Activated CD4-positive, alpha-beta memory T cell treated with anti-CD3 and anti-CD28 coated beads for 36 hours (primary cell): ENCODE measurements around the gene SIK3. TPM values are rescaled to one million over a fixed set of nuclear protein-coding genes. Genes with fewer than 3 reads are reported as not detected.
"Not testable (repeated sequence)": the region's sequence is repeated elsewhere in the genome, so short reads cannot be mapped to it uniquely, and the experiment has no call there.

Experiments
- CTCF ChIA-PET: fragments of 350-600 bp; sonication (Branson Sonifier 250); formaldehyde crosslinking; loops from one replicate; lab custom pipeline; 2021; ENCODE audit warnings: antibody characterized with exemption, inconsistent platforms; lab: Charles Lee
- POLR2A ChIA-PET: fragments of 350-600 bp; sonication (Branson Sonifier 250); formaldehyde crosslinking; loops from one replicate; lab custom pipeline; 2021; ENCODE audit warnings: antibody characterized with exemption; lab: Charles Lee
- DNase-seq: peaks from one replicate; pipeline ENCODE4 v3.0.0-alpha.2; 2020
- H3K27ac Mint-ChIP-seq: one replicate; pipeline ENCODE4 v1.8.0; 2021; ENCODE audit warnings: mixed read lengths
- H3K27me3 Mint-ChIP-seq: one replicate; pipeline ENCODE4 v1.8.0; 2021; ENCODE audit warnings: mixed read lengths
- H3K36me3 Mint-ChIP-seq: one replicate; pipeline ENCODE4 v1.8.0; 2021; ENCODE audit warnings: mixed read lengths
- H3K4me1 Mint-ChIP-seq: one replicate; pipeline ENCODE4 v1.8.0; 2021; ENCODE audit warnings: low read depth, mixed read lengths
- H3K4me3 Mint-ChIP-seq: one replicate; pipeline ENCODE4 v1.8.0; 2021; ENCODE audit warnings: mild to moderate bottlenecking, mixed read lengths
- H3K9me3 Mint-ChIP-seq: one replicate; pipeline ENCODE4 v1.8.0; 2021; ENCODE audit warnings: mixed read lengths
- intact Hi-C: fragments of 100-400 bp; cut with micrococcal nuclease; formaldehyde crosslinking; loops from one replicate; pipeline ENCODE4 v1.15.1; 2023
- total RNA-seq, 2 experiments: library from RNA; stranded (reverse); gene quantifications; one replicate each; pipeline ENCODE4 v1.2.3, GENCODE V29; 2021

The SIK3 gene
- total RNA-seq, 2 experiments from 2014 or later: 26.1 to 26.2 TPM

DNA sequence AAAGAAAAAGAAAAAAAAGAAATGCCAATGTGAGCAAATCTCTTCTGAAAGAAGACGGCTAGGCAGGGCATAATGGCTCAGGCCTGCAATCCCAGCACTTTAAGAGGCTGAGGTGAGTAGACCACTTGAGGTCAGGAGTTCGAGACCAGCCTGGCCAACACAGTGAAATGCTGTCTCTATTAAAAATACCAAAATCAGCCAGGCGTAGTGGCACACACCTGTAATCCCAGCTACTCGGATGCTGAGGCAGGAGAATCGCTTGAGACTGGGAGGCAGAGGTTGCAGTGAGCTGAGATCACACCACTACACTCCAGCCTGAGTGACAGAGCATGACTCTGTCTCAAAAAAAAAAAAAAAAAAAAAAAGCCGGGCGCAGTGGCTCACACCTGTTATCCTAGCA lies 32.2 kb upstream of the SIK3 start:
- H3K27me3 Mint-ChIP-seq, POLR2A ChIA-PET, DNase-seq, H3K36me3 Mint-ChIP-seq, H3K27ac Mint-ChIP-seq, H3K4me1 Mint-ChIP-seq, CTCF ChIA-PET, H3K9me3 Mint-ChIP-seq, H3K4me3 Mint-ChIP-seq: not testable (repeated sequence)
- intact Hi-C loops: loop anchor here (5.0 kb wide), 1 partner anchor 77 kb away; no protein-coding TSS in a partner anchor

DNA sequence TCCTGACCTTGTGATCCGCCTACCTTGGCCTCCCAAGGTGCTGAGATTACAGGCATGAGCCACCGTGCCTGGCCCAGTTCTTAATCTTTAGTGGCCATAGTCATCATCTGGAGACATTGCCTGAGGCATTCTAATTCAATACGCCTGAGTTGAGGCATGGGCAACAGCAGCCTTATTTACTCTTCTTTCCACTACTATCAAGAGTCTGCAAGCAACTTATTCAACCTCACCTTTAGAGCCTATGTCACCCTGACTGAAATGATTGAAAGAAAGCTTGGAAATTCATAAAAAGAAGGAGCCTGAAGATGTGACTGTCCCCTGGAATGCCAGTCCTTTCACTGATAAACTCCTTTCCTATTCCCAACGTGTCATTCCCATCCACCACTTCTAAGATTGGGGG lies 30.1 kb upstream of the SIK3 start:
- Mint-ChIP-seq H3K27me3 (peaks cover 3% of the 10 kb centered on the region), H3K27ac (no peak overlapping the region), H3K4me3 (no peak overlapping the region), H3K36me3 (no peaks in the 10 kb centered on the region), H3K9me3 (no peaks in the 10 kb centered on the region), H3K4me1 (no peaks in the 10 kb centered on the region)
- DNase-seq: no peak
- CTCF ChIA-PET: no interaction called here
- POLR2A ChIA-PET: no interaction called here
- intact Hi-C loops: no loop called here

DNA sequence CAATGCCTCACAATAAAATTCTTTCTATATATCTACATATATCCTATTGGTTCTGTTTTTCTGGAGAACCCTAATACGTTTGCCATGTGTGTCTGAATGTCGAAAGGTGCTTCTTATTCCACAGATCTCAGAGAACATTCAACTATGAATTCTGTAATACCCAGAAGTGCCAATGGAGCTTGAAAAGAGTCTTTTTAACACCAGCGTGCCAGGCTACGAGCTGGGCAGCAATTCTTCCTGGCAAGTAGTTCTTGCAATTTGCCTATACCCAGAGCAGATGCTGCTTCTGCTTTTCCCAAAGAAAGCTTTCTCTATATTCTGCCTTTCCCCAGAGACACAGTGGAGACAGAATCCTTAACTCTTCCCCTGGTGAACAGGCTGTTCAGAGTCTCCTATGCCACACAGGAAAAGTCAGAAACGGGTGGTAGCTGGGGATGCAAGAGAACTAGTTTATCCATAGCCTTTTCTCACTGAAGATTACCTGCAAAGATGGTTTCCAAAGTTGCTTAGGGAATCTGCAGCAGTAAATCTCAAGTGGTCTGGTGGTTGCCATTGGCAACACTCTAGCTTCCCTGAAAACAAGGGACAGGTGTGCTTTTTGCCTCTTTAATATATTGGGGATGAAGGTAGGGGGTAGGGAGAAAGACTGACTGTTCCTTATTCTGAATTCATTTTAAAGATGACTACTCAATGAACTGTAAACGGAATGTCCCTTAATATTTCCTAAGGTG lies 29.1 kb upstream of the SIK3 start:
- H3K4me3 Mint-ChIP-seq: no peak overlapping the region
- no peaks in the 10 kb centered on the region for H3K36me3 Mint-ChIP-seq
- peaks cover 3% of the 10 kb centered on the region for H3K27me3 Mint-ChIP-seq
- CTCF ChIA-PET: interaction anchor here (0.6 kb wide), 2 partner anchors 22 to 149 kb away, joined by 3 to 4 read pairs; no protein-coding TSS in a partner anchor
- H3K27ac Mint-ChIP-seq: no peak overlapping the region
- POLR2A ChIA-PET: no interaction called here
- no peak for DNase-seq
- no peaks in the 10 kb centered on the region for H3K4me1 Mint-ChIP-seq
- no peaks in the 10 kb centered on the region for H3K9me3 Mint-ChIP-seq
- intact Hi-C loops: no loop called here

DNA sequence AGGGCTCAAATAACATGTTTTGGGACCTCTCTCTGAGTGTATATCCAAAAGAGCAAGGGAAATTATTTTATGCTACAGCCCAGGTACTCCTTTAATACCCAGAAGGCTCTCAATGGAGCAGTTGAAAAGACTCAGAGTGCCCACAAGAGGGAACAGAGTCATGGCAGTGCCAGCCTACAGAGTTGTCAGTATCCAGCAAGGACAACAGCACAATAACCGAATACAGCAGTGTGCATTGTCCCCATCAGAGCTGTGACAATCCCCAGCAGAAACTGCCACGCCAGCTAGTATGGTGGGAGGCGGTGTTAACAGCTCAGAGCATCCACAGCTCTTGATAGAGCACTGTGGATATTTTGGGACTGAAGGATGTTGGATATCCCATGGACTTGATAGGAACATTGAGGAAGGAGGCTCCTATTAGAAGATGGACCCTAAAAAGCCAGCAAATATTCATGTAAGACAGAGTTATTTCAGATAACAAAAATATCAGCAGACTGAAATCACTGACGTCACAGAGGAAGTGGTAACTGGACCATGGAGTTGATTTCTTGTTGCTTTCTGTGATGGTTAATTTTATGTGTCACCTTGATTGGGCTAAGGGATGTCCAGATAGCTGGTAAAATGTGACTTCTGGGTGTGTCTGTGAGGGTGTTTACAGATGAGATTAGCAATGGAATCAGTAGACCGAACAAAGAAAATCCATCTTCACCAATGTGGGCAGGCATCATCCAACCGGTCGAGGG lies 28.2 kb upstream of the SIK3 start:
- no peak for DNase-seq
- CTCF ChIA-PET: interaction anchor here (1.2 kb wide), 1 partner anchor 335 kb away, joined by 4 read pairs; the partner anchor contains the start of gene APOA5

DNA sequence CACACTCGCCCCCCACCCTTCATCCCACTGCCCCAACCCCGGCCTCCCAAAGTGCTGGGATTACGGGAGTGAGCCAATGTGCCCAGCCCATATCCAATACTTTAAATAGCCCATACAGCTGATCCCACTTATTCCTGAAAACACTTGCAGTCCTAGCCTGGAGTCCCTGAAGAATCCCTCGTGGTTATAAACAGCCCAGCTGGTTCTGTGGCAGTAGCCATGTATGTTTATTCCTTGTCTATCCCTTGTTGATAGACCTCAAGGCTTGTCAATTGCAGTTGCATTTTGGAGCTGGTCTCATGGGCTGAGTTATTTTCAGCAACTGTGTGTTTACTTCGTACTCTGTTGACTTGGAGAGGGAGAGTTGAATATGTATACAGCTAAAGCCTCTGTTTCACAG lies 24.3 kb upstream of the SIK3 start:
- intact Hi-C loops: no loop called here
- Mint-ChIP-seq H3K27ac (no peak overlapping the region), H3K4me1 (no peaks in the 10 kb centered on the region), H3K9me3 (no peaks in the 10 kb centered on the region), H3K4me3 (no peak overlapping the region), H3K27me3 (peaks cover 1% of the 10 kb centered on the region), H3K36me3 (no peaks in the 10 kb centered on the region)
- ChIA-PET CTCF (interaction anchor here (1.2 kb wide), 1 partner anchor 16 kb away, joined by 6 read pairs; no protein-coding TSS in a partner anchor), POLR2A (no interaction called here)
- DNase-seq: no peak

More for the DNA sequence above, 28.2 kb upstream of the SIK3 start:
- Mint-ChIP-seq H3K27me3 (peaks cover 3% of the 10 kb centered on the region), H3K4me1 (no peaks in the 10 kb centered on the region), H3K4me3 (no peak overlapping the region), H3K36me3 (no peaks in the 10 kb centered on the region), H3K27ac (no peak overlapping the region), H3K9me3 (no peaks in the 10 kb centered on the region)
- POLR2A ChIA-PET: no interaction called here
- intact Hi-C loops: no loop called here

DNA sequence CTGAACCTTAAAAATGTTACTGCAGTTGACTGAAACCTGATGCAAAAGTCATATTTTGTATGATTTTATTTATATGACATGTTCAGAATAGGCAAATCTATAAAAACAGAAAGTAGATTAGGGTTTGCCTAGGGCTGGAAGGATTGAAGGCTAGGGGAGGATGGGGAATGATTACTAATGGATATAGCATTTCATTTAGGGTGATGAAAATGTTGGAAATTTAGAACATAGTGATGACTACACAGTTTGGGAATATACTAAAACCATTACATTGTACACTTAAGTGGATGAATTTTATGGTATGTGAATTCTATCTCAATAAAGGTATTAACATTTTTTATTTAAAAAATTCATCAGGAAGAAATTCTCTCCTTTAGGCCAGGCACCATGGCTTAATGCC lies 22.9 kb upstream of the SIK3 start:
- no peaks in the 10 kb centered on the region for H3K36me3 Mint-ChIP-seq
- H3K4me3 Mint-ChIP-seq: no peak overlapping the region
- H3K27me3 Mint-ChIP-seq: peaks cover 1% of the 10 kb centered on the region
- ChIA-PET CTCF (no interaction called here), POLR2A (no interaction called here)
- no peaks in the 10 kb centered on the region for H3K9me3 Mint-ChIP-seq
- no peak overlapping the region for H3K27ac Mint-ChIP-seq
- no peaks in the 10 kb centered on the region for H3K4me1 Mint-ChIP-seq
- no peak for DNase-seq
- intact Hi-C loops: no loop called here

DNA sequence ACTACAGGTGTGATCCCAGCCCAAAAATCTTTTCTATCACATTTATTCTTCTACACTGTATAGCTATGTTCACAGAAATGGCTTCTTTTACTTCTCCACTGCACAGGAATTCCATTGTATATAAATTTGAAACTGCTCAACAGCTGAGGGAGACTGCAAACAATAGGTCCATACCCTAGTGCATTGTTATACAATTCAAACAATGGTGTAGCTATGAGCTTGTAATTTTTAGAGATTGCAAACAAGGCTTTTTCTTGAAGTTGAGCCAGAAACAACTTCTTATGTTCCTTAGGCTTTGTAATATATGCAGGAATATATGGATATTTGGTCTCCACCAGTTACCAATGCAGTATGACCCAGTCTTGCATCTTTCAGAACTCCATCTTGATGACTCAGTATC lies 19.5 kb upstream of the SIK3 start:
- no peak overlapping the region for H3K27ac Mint-ChIP-seq
- DNase-seq: no peak
- H3K9me3 Mint-ChIP-seq: no peaks in the 10 kb centered on the region
- no peak overlapping the region for H3K4me3 Mint-ChIP-seq
- H3K36me3 Mint-ChIP-seq: no peaks in the 10 kb centered on the region
- ChIA-PET POLR2A (no interaction called here), CTCF (interaction anchor here (1.4 kb wide), 1 partner anchor 282 kb away, joined by 3 read pairs; no protein-coding TSS in a partner anchor)
- H3K27me3 Mint-ChIP-seq: no peaks in the 10 kb centered on the region
- intact Hi-C loops: no loop called here
- no peaks in the 10 kb centered on the region for H3K4me1 Mint-ChIP-seq

DNA sequence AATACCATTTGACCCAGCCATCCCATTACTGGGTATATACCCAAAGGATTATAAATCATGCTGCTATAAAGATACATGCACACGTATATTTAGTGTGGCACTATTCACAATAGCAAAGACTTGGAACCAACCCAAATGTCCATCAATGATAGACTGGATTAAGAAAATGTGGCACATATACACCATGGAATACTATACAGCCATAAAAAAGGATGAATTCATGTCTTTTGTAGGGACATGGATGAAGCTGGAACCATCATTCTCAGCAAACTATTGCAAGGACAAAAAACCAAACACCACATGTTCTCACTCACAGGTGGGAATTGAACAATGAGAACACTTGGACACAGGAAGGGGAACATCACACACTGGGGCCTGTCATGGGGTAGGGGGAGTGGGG lies 14.7 kb upstream of the SIK3 start:
- DNase-seq, H3K4me3 Mint-ChIP-seq, CTCF ChIA-PET, H3K4me1 Mint-ChIP-seq, H3K27me3 Mint-ChIP-seq, H3K9me3 Mint-ChIP-seq, H3K36me3 Mint-ChIP-seq, intact Hi-C loops, POLR2A ChIA-PET, H3K27ac Mint-ChIP-seq: not testable (repeated sequence)

DNA sequence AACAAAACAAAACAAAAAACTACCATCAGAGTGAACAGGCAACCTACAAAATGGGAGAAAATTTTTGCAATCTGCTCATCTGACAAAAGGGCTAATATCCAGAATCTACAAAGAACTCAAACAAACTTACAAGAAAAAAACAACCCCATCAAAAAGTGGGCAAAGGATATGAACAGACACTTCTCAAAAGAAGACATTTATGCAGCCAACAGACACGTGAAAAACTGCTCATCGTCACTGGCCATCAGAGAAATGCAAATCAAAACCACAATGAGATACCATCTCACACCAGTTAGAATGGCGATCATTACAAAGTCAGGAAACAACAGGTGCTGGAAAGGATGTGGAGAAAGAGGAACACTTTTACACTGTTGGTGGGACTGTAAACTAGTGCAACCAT lies 14.3 kb upstream of the SIK3 start:
- H3K4me1 Mint-ChIP-seq, H3K27ac Mint-ChIP-seq, intact Hi-C loops, H3K9me3 Mint-ChIP-seq, POLR2A ChIA-PET, H3K36me3 Mint-ChIP-seq, H3K4me3 Mint-ChIP-seq, H3K27me3 Mint-ChIP-seq, CTCF ChIA-PET, DNase-seq: not testable (repeated sequence)

DNA sequence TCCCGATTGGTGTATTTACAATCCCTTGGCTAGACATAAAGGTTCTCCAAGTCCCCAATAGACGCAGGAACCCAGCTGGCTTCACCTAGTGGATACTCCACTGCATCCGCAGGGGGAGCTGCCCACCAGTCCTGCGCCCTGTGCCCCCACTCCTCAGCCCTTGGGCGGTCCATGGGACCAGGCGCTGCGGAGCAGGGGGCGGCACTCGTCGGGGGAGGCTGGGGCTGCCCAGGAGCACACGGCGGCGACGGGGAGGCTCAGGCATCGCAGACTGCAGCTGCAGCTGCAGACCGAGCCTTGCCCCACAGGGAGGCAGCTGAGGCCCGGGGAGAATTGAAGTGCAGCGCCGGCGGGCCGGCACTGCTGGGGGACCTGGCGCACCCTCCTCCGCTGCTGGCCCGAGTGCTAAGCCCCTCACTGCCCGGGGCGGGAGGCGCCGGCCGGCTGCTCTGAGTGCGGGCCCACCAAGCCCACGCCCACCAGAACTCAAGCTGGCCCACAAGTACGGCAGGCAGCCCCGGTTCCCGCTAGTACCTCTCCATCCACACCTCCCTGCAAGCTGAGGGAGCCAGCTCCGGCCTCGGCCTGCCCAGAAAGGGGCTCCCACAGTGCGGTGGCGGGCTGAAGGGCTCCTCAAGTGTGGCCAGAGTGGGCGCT lies 12.2 kb upstream of the SIK3 start:
- no peak for DNase-seq
- H3K4me1 Mint-ChIP-seq: no peaks in the 10 kb centered on the region
- no peak overlapping the region for H3K27ac Mint-ChIP-seq
- ChIA-PET POLR2A (no interaction called here), CTCF (interaction anchor here (0.6 to 3.1 kb wide), 3 partner anchors 228 to 319 kb away, joined by 3 to 12 read pairs (median 6); partner anchors contain the start of gene APOA5)
- H3K9me3 Mint-ChIP-seq: no peaks in the 10 kb centered on the region
- H3K36me3 Mint-ChIP-seq: no peaks in the 10 kb centered on the region
- no peak overlapping the region for H3K4me3 Mint-ChIP-seq
- intact Hi-C loops: no loop called here
- no peaks in the 10 kb centered on the region for H3K27me3 Mint-ChIP-seq

DNA sequence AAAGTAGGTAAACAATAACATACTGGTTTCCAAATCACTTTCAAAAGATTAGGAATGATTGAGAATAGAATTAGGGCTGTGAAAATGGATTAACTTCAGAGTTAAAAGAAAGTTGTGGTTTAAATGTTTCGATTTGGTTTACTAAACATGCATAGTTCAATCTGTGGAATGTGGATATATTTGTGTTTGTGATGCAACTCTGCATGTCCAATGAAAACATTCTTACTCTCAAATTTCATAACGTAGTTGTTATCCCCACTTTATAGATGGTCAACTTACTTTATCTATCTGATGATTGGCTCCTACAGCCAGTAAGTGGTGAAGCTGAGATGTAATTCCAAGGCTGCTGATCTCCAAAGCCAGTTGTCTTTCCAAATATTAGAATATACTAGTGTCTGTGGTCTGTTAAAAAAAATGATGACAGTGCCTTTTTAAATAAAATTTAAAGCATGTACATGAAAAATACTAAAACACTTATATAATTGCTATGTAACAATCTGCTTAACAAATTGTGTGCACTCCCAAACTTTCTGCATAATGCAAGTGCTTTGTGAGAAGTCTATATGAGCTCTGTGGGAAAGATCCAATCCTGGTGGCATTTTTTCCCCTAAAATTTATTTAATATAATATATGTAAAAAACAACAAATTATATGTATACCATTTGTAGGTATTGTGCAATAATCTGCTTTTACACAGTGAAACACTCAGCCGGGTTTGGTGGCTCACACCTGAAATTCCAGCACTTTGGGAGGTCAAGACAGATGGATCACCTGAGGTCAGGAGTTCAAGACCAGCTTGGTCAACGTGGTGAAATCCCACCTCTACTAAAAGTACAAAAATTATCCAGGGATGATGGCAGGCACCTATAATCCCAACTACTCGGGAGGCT lies 9.7 kb upstream of the SIK3 start:
- Mint-ChIP-seq H3K27ac (no peak overlapping the region), H3K4me1 (no peaks in the 10 kb centered on the region), H3K36me3 (no peaks in the 10 kb centered on the region), H3K27me3 (no peaks in the 10 kb centered on the region), H3K4me3 (no peak overlapping the region), H3K9me3 (no peaks in the 10 kb centered on the region)
- intact Hi-C loops: no loop called here
- DNase-seq: no peak
- ChIA-PET POLR2A (interaction anchor here (0.7 kb wide), 1 partner anchor 10 kb away, joined by 3 read pairs; the partner anchor contains the start of gene SIK3), CTCF (interaction anchor here (1.1 to 5.6 kb wide), 5 partner anchors 117 to 375 kb away, joined by 4 to 81 read pairs (median 6); partner anchors contain the start of gene APOA5)
